ENCODE results near the gene ADGRL3.

DNA sequence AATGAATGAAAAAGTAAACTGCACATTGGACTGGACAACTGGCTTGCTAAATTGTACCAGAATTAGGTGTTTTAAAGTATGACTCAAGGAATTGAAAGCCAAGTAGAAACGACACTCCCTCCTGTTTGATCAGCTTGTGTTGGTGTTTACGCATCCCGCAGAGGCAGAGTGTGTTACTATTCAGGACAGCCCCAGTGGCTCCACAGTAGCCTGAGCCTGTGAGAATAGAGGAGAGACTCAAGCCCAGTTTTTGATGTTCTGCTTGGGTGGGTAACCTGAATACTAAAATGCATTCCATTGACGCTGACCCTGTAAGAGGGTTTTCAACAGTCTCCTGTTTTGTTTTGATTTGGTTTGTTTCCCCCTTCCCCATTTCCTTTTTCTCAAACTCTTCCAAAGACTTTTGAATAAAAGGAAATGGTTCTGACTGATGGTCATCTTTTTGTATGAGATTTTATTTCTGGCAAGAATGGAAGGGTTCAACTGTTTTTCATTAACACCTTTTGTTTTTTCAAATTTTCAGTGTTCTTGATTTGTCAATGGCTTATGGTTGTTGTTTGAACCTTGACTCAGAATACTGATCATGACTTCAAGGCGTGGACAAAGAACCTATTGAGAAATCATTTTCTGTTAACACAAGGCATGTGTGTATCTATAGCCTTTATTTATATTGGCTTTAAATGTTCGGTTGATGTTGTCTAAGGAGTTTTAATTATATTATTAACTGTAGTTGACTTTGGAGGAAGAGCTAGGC, 10.2 kb downstream of the ADGRL3 start:
- TF ChIP-seq, protein P1, sequence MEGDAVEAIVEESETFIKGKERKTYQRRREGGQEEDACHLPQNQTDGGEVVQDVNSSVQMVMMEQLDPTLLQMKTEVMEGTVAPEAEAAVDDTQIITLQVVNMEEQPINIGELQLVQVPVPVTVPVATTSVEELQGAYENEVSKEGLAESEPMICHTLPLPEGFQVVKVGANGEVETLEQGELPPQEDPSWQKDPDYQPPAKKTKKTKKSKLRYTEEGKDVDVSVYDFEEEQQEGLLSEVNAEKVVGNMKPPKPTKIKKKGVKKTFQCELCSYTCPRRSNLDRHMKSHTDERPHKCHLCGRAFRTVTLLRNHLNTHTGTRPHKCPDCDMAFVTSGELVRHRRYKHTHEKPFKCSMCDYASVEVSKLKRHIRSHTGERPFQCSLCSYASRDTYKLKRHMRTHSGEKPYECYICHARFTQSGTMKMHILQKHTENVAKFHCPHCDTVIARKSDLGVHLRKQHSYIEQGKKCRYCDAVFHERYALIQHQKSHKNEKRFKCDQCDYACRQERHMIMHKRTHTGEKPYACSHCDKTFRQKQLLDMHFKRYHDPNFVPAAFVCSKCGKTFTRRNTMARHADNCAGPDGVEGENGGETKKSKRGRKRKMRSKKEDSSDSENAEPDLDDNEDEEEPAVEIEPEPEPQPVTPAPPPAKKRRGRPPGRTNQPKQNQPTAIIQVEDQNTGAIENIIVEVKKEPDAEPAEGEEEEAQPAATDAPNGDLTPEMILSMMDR (IDR thresholded peaks at IDR 0.05): no peak
- no peak for TF ChIP-seq POLR2A (IDR thresholded peaks at IDR 0.05)

Measured in thyroid gland (tissue), 4 donors.